22Rv1 (cell line): Measurements from ENCODE around the gene NEAT1.
"Not testable (repeated sequence)": the region's sequence is repeated elsewhere in the genome, so short reads cannot be mapped to it uniquely, and the experiment has no call there.

ENCODE experiments used
- H3K27ac ChIP-seq: fragments of 450-650 bp; 2 replicates; pipeline ENCODE4 v1.5.1; 2017
- CTCF ChIP-seq: fragments of 450-650 bp; IDR thresholded peaks from 2 replicates; pipeline ENCODE4 v1.5.1; 2017; ENCODE audit warnings: mild to moderate bottlenecking
- ZFX ChIP-seq: fragments of 450-650 bp; IDR thresholded peaks from 2 replicates; pipeline ENCODE4 v1.6.1; 2017; ENCODE audit warnings: antibody characterized with exemption, borderline replicate concordance

NEAT1 gene

GRCh38 chr11:65410936-65411680 is 11.5 kb upstream of the NEAT1 start:
- TF ChIP-seq ZFX (no peak), CTCF (no peak)
- H3K27ac ChIP-seq, result no peak overlapping the region

GRCh38 chr11:65411681-65412070 is 10.9 kb upstream of the NEAT1 start:
- H3K27ac ChIP-seq, result no peak overlapping the region
- TF ChIP-seq CTCF, result no peak
- TF ChIP-seq ZFX, result no peak

- no peak for TF ChIP-seq ZFX
- no peak for TF ChIP-seq CTCF
- H3K27ac ChIP-seq, result no peak overlapping the region
Measured at GRCh38 chr11:65412271-65413076, 10.1 kb upstream of the NEAT1 start.

GRCh38 chr11:65413077-65413664 is 9.4 kb upstream of the NEAT1 start:
- H3K27ac ChIP-seq, result not testable (repeated sequence)

GRCh38 chr11:65414776-65415498 is 7.7 kb upstream of the NEAT1 start:
- H3K27ac ChIP-seq, result peak overlapping the region; percentile 100; the same call in 1 of the 2 replicates

GRCh38 chr11:65415499-65416340 is 6.9 kb upstream of the NEAT1 start:
- TF ChIP-seq ZFX (no peak), CTCF (no peak)
- H3K27ac ChIP-seq, result peak overlapping the region; percentile 100

More at GRCh38 chr11:65414776-65415498, 7.7 kb upstream of the NEAT1 start:
- TF ChIP-seq CTCF, result no peak
- TF ChIP-seq ZFX, result no peak
